ENCODE data around the gene APBA1.
A peak's percentile ranks its signal among the peaks of the same experiment; 100 is the strongest.

APBA1 gene

GRCh38 chr9:69579760-69580581 lies 92.2 kb downstream of the APBA1 start:
- no peak for FAIRE-seq
- no peak for DNase-seq (ENCODE audit: low spot score)

GRCh38 chr9:69579032-69579758 lies 93.0 kb downstream of the APBA1 start:
- FAIRE-seq (no peak), DNase-seq (ENCODE audit: low spot score) (no peak)

- FAIRE-seq (no peak), DNase-seq (ENCODE audit: low spot score) (no peak)
Observed at GRCh38 chr9:69578026-69578425, 94.1 kb downstream of the APBA1 start.

GRCh38 chr9:69577123-69577522 lies 95.0 kb downstream of the APBA1 start:
- FAIRE-seq (peak; percentile 82), DNase-seq (ENCODE audit: low spot score) (peak; percentile 65)

- no peak for FAIRE-seq
- DNase-seq (ENCODE audit: low spot score): no peak
Observed at GRCh38 chr9:69574057-69574456, 98.1 kb downstream of the APBA1 start.

- FAIRE-seq (peak; percentile 75), DNase-seq (ENCODE audit: low spot score) (peak; percentile 75)
Observed at GRCh38 chr9:69573651-69574050, 98.5 kb downstream of the APBA1 start.

- FAIRE-seq (no peak), DNase-seq (ENCODE audit: low spot score) (no peak)
Observed at GRCh38 chr9:69572611-69573010, 99.6 kb downstream of the APBA1 start.

- FAIRE-seq: peak; percentile 90
- no peak for DNase-seq (ENCODE audit: low spot score)
Observed at GRCh38 chr9:69571032-69571431, 101.1 kb downstream of the APBA1 start.

- peak; percentile 73 for DNase-seq (ENCODE audit: low spot score)
- peak; percentile 87 for FAIRE-seq
Observed at GRCh38 chr9:69569738-69570451, 102.3 kb downstream of the APBA1 start.

- FAIRE-seq (no peak), DNase-seq (ENCODE audit: low spot score) (no peak)
Observed at GRCh38 chr9:69564557-69564956, 107.6 kb downstream of the APBA1 start.

- DNase-seq (ENCODE audit: low spot score): no peak
- no peak for FAIRE-seq
Observed at GRCh38 chr9:69559126-69559525, 113.0 kb downstream of the APBA1 start.

GRCh38 chr9:69556707-69557106 lies 115.5 kb downstream of the APBA1 start:
- FAIRE-seq (no peak), DNase-seq (ENCODE audit: low spot score) (no peak)

GRCh38 chr9:69555802-69556201 lies 116.4 kb downstream of the APBA1 start:
- FAIRE-seq (no peak), DNase-seq (ENCODE audit: low spot score) (no peak)

GRCh38 chr9:69554945-69555344 lies 117.2 kb downstream of the APBA1 start:
- FAIRE-seq (peak; percentile 99), DNase-seq (ENCODE audit: low spot score) (peak; percentile 96)

- FAIRE-seq (peak; percentile 66), DNase-seq (ENCODE audit: low spot score) (peak; percentile 48)
Observed at GRCh38 chr9:69549310-69550202, 122.6 kb downstream of the APBA1 start.

- no peak for FAIRE-seq
Observed at GRCh38 chr9:69548681-69549080, 123.5 kb downstream of the APBA1 start.

GRCh38 chr9:69546265-69546664 lies 125.9 kb downstream of the APBA1 start:
- FAIRE-seq: no peak
- no peak for DNase-seq (ENCODE audit: low spot score)

More at GRCh38 chr9:69548681-69549080, 123.5 kb downstream of the APBA1 start:
- no peak for DNase-seq (ENCODE audit: low spot score)

- no peak for FAIRE-seq
- no peak for DNase-seq (ENCODE audit: low spot score)
Observed at GRCh38 chr9:69542942-69543704, 129.0 kb downstream of the APBA1 start.

- no peak for FAIRE-seq
Observed at GRCh38 chr9:69542058-69542457, 130.1 kb downstream of the APBA1 start.

GRCh38 chr9:69535911-69536310 lies 136.3 kb downstream of the APBA1 start:
- DNase-seq (ENCODE audit: low spot score): no peak

More at GRCh38 chr9:69542058-69542457, 130.1 kb downstream of the APBA1 start:
- no peak for DNase-seq (ENCODE audit: low spot score)

More at GRCh38 chr9:69535911-69536310, 136.3 kb downstream of the APBA1 start:
- FAIRE-seq: no peak
